ENCODE results near the gene ISCU.
"Not testable (repeated sequence)": the region's sequence is repeated elsewhere in the genome, so short reads cannot be mapped to it uniquely, and the experiment has no call there.

ISCU gene

DNA sequence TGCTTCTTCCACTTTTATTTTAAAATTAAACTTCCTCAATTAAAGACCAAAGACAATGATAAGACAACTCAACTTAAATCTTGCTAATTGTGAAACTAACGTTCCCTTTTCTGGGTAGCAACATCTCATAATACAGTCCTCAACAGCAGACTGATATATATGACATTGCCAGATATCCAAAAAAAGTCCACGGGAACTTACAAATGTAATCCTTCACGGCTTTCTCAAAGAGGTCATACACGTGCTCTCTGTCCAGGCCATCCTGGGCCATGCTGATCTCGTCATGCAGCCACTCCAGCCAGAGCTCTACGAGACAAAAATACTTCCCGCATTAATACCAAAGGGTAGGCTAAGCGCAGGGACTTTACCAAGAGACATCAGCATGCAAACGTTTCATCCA, 14.7 kb upstream of the ISCU start:
- no peak for DNase-seq

GRCh38 chr12:108548954-108549521, 13.4 kb upstream of the ISCU start:
- no peak for DNase-seq

GRCh38 chr12:108551535-108551934, 10.9 kb upstream of the ISCU start:
- DNase-seq = no peak

GRCh38 chr12:108553799-108554198, 8.6 kb upstream of the ISCU start:
- DNase-seq = no peak

DNA sequence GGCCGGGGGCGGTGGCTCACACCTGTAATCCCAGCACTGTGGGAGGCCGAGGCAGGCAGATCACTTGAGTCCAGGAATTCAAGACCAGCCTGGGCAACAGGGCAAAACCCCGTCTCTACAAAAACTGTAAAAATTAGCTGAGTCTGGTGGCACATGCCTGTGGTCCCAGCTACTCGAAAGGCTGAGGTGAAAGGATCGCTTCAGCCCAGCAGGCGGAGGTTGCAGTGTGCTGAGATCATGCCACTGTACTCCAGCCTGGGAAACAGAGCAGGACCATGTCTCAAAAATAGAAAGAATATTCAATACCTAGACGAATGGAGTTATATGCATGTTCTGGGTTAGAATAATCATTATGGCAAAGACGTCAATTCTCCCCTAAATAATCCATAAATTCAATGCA, 7.0 kb upstream of the ISCU start:
- not testable (repeated sequence) for DNase-seq

- no peak for DNase-seq
Observed at GRCh38 chr12:108559007-108559655, 3.3 kb upstream of the ISCU start.

DNA sequence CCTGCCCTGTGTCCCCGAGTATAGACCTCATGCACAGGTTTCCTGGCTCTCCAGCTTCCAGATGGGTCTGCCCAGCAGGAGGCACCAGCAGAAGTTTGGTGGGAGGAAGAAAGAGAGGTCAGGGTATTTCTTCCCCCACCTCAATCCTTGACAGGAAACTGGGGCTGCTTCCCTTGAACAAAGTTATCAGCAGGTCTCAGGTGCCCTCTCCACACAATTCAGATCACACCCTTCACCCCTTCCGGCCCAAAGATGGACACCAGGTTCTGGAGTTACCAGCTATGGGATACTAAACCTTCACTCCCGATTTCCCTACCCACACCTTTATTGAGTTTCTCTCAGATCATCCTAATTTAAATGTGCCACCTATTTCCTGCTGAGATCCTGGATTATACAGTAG, 2.6 kb upstream of the ISCU start:
- DNase-seq = no peak

GRCh38 chr12:108560321-108560721, 2.1 kb upstream of the ISCU start:
- no peak for DNase-seq

GRCh38 chr12:108560752-108561719, 1.4 kb upstream of the ISCU start, which contains the start of gene SART3:
TSS of gene SART3 (minus strand) at chr12:108561173. CDS start at chr12:108561154, 19 bp downstream.
- DNase-seq = peak; percentile 82 to 91

- peak; percentile 37 to 38 for DNase-seq
Observed at GRCh38 chr12:108561852-108562347, 496 bp upstream of the ISCU start.

- peak; percentile 79 to 80 for DNase-seq
Observed at GRCh38 chr12:108563136-108563803, 874 bp downstream of the ISCU start.

DNA sequence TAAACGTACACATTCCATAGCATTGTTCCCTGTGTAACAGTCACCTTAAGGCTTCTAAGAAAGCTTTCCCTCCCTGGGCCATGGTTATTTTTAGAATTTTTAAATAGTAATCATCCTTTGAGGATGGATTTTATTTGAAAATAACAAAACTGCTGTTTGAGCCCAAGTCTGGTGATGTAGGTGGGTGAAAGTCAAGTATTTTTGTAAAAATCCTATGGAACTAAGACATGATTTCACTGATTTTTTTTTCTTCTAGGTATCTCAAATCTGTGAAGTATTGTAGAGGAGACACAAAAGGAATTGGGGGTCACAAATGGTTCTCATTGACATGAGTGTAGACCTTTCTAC, 1.4 kb downstream of the ISCU start:
- no peak for DNase-seq

- no peak for DNase-seq
Observed at GRCh38 chr12:108564724-108565123, 2.3 kb downstream of the ISCU start.

DNA sequence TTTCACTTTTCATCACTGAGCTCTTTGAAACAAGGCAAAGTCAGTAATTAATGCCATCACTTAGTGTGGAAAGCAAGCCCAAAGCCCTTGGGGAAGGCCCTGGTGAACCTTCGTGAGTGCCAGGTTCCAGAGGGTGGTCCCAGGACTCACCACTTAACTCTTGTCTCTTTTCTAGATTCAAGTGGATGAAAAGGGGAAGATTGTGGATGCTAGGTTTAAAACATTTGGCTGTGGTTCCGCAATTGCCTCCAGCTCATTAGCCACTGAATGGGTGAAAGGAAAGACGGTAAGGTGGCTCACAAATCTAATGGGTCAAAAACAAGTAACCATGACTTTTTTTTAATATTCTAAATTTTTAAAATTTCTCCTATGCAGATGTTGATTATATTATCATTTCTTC, 2.8 kb downstream of the ISCU start:
- no peak for DNase-seq

- DNase-seq = no peak
Observed at GRCh38 chr12:108565976-108566375, 3.6 kb downstream of the ISCU start.

- DNase-seq = no peak
Observed at GRCh38 chr12:108566452-108566851, 4.1 kb downstream of the ISCU start.

GRCh38 chr12:108567406-108568337, 5.3 kb downstream of the ISCU start:
- no peak for DNase-seq

DNA sequence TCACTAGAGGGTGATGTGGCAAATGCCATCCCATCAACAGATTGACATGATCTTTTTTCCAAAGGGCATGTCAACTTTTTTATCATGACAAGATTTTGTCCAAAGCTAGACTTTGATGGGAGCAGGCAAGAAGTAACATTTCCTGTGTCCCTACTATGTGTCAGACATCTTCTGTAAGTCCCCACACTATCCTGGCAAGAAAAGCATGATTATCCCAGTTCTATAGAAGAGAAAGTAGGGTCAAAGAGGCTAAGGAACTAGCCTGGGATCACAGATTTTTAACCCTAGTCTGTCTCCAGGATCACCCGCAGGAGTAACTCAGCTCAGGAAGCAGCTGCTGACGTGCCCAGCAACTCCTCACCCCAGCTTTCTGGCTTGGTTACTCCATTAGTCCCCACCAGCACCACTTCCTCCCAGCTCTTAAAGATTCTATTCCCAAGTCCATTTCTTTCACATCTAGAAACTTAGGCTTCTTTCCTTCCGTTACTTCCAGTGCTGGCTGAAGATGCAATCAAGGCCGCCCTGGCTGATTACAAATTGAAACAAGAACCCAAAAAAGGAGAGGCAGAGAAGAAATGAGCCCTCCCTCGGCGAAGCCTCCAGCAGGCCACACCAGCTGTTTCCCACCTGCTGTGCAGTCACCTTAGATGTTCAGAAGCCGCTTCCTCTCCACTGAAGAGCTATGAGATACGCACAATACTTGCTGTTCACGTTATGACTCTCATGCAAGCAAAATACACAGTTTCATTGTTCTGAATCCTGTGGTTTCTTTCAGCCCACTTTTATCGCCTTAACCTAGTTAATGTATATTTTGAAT, 6.2 kb downstream of the ISCU start:
- no peak for DNase-seq

GRCh38 chr12:108570743-108571608, 8.6 kb downstream of the ISCU start:
- peak in 1 of 2 experiments; percentile 33 for DNase-seq

DNA sequence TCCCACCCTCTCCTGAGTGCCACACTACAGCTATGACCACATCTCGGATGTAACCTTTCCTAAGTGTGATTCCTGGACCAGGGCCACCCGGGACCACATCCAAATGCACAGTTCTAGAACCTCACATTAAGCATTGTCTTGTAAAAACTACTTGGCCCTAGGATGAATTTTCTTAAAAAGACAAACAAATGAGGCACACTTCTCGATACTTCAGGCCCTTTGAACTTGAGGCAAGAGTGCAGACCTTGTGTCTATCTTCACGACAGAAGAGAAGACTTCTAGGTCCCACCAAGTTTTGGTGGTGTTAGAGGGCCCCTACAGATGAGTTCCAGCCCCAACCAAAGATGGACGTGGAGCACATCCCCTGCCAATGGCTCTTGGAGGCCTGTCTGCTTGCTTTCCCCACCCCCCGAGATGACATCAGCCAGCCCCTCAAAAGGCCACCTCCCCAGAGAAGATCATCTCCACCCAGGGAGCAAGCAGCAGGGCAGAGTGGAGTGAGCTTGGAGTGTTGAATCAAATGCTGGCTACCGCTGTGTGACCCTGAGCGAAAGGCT, 9.3 kb downstream of the ISCU start:
- no peak for DNase-seq

Data from NCI-H526 (cell line).